Keratinocyte (primary cell): Measurements from ENCODE around the gene TRIP11. TPM values are rescaled to one million over a fixed set of nuclear protein-coding genes. Genes with fewer than 3 reads are reported as not detected.

Source experiments
- DNase-seq: peaks from one replicate; pipeline ENCODE4 v3.0.0-alpha.2; 2011; ENCODE audit warnings: low read depth, missing footprints, low spot score
- FAIRE-seq: peaks from 2 replicates; lab custom pipeline; 2011; peaks lifted over from hg19 to GRCh38; lab: Jason Lieb, UNC
- H2AFZ ChIP-seq: 2 replicates; pipeline ENCODE4 v1.6.0; 2012; ENCODE audit warnings: low read length, control low read depth, inconsistent platforms; ENCODE audit not compliant: control insufficient read depth
- H3K27ac ChIP-seq: 2 replicates; pipeline ENCODE4 v1.5.1; 2011; ENCODE audit warnings: low read length; ENCODE audit not compliant: control insufficient read depth, insufficient read depth
- H3K27me3 ChIP-seq: 3 replicates; pipeline ENCODE4 v1.6.0; 2011; ENCODE audit warnings: low read length; ENCODE audit not compliant: control insufficient read depth, insufficient read depth; ENCODE audit errors: extremely low read depth
- H3K36me3 ChIP-seq, 2 experiments: 2 replicates in 1 of 2; 3 replicates in 1 of 2; pipeline ENCODE4 v1.5.1; 2011; ENCODE audit warnings: low read length in 2 of 2, mild to moderate bottlenecking in 1 of 2; ENCODE audit not compliant: control insufficient read depth in 2 of 2, insufficient read depth in 2 of 2; ENCODE audit errors: extremely low read depth in 1 of 2
- H3K4me1 ChIP-seq: 3 replicates; pipeline ENCODE4 v1.5.1; 2011; ENCODE audit warnings: low read length; ENCODE audit not compliant: control insufficient read depth, insufficient read depth; ENCODE audit errors: extremely low read depth
- H3K4me2 ChIP-seq: 3 replicates; pipeline ENCODE4 v1.6.0; 2011; ENCODE audit warnings: low read depth, low read length; ENCODE audit not compliant: control insufficient read depth, insufficient read depth; ENCODE audit errors: extremely low read depth
- H3K4me3 ChIP-seq, 3 experiments: fragments of 200-600 bp in 1 of 3; sonication (generic) in 1 of 3; 2 replicates in 2 of 3; 3 replicates in 1 of 3; pipeline ENCODE4 v1.5.1; 2011 to 2016; ENCODE audit warnings: low read length in 3 of 3, mild to moderate bottlenecking in 3 of 3, control low read depth in 2 of 3, inconsistent platforms in 1 of 3, low read depth in 1 of 3, mixed read lengths in 1 of 3, mixed run types in 1 of 3, moderate library complexity in 1 of 3; ENCODE audit not compliant: control insufficient read depth in 2 of 3, insufficient read depth in 2 of 3; ENCODE audit errors: extremely low read depth in 1 of 3
- H3K79me2 ChIP-seq: 2 replicates; pipeline ENCODE4 v1.6.0; 2012; ENCODE audit warnings: low read length; ENCODE audit not compliant: control insufficient read depth, insufficient read depth
- H3K9ac ChIP-seq: 3 replicates; pipeline ENCODE4 v1.6.0; 2011; ENCODE audit warnings: low read length; ENCODE audit not compliant: control insufficient read depth, insufficient read depth; ENCODE audit errors: extremely low read depth
- H3K9me1 ChIP-seq: 3 replicates; pipeline ENCODE4 v1.6.0; 2011; ENCODE audit warnings: low read length; ENCODE audit not compliant: control insufficient read depth, insufficient read depth; ENCODE audit errors: extremely low read depth
- H3K9me3 ChIP-seq: 2 replicates; pipeline ENCODE4 v1.5.1; 2012; ENCODE audit warnings: low read depth, low read length; ENCODE audit not compliant: control insufficient read depth
- H4K20me1 ChIP-seq: 3 replicates; pipeline ENCODE4 v1.6.0; 2011; ENCODE audit warnings: low read length; ENCODE audit not compliant: control insufficient read depth, insufficient read depth; ENCODE audit errors: extremely low read depth
- EZH2 ChIP-seq: IDR thresholded peaks from one replicate; pipeline ENCODE4 v1.6.1; 2012; ENCODE audit warnings: inconsistent platforms, mild to moderate bottlenecking, low read length, moderate library complexity
- dilution Hi-C: fragments of 300-500 bp; cut with MboI; formaldehyde crosslinking; loops from one replicate; pipeline ENCODE4 v1.7.0; 2020; ENCODE audit warnings: low sequenced_read_pairs; ENCODE audit not compliant: extremely low pct_ligation_motif_present
- polyA plus RNA-seq, 5 experiments: library from polyadenylated mRNA; depleted of rRNA in 3 of 5; stranded (reverse) in 3 of 5; stranded (forward) in 1 of 5; unstranded in 1 of 5; fragments of >200 nt; gene quantifications; 1 replicate in 1 of 5; 2 replicates in 3 of 5; 3 replicates in 1 of 5; pipeline versions ENCODE4 v1.2.1 to v1.2.3, GENCODE V29; 2011 to 2012; ENCODE audit warnings: missing spikeins in 2 of 5, low read depth in 1 of 5, low replicate concordance in 1 of 5
- TF ChIP-seq, protein P1 (sequence below), 3 experiments: IDR thresholded peaks in 1 of 3; conservative IDR thresholded peaks in 1 of 3; optimal IDR thresholded peaks in 1 of 3; 2 replicates in 2 of 3; 3 replicates in 1 of 3; pipeline versions ENCODE3 to v1.5.1; 2011; ENCODE audit warnings: low read length in 3 of 3, mild to moderate bottlenecking in 3 of 3, moderate library complexity in 2 of 3, control low read depth in 1 of 3, inconsistent platforms in 1 of 3; ENCODE audit not compliant: insufficient read depth in 2 of 3; ENCODE audit errors: extremely low read depth in 1 of 3

TRIP11 gene
- polyA plus RNA-seq, 1 donor (not counting 4 experiments of a cell fraction or from before 2014, with no cell fraction given) = 25.3 TPM

DNA sequence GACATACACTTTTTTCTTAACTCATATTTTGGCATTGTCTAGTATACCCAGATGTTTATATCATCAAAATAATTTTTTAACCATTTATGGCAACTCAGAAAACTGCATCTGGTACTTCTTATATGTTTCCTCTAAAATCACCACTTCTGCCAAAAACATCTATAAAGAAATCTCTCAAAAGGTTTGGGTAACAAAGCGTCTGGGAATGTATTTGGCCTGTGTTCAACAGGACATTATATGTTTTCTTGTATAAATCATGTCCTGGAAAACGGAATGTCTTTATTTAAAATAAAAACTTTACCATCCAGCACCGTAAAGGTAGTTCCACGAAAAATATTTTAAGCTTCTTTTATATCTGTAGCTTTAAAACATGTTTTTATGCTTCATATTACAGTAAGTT is 56.3 kb downstream of the TRIP11 start:
- H3K4me2 ChIP-seq = no peak overlapping the region
- peaks cover 3% of the 10 kb centered on the region for H3K79me2 ChIP-seq
- no peaks in the 10 kb centered on the region for H3K9me1 ChIP-seq
- TF ChIP-seq, protein P1, sequence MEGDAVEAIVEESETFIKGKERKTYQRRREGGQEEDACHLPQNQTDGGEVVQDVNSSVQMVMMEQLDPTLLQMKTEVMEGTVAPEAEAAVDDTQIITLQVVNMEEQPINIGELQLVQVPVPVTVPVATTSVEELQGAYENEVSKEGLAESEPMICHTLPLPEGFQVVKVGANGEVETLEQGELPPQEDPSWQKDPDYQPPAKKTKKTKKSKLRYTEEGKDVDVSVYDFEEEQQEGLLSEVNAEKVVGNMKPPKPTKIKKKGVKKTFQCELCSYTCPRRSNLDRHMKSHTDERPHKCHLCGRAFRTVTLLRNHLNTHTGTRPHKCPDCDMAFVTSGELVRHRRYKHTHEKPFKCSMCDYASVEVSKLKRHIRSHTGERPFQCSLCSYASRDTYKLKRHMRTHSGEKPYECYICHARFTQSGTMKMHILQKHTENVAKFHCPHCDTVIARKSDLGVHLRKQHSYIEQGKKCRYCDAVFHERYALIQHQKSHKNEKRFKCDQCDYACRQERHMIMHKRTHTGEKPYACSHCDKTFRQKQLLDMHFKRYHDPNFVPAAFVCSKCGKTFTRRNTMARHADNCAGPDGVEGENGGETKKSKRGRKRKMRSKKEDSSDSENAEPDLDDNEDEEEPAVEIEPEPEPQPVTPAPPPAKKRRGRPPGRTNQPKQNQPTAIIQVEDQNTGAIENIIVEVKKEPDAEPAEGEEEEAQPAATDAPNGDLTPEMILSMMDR (optimal IDR thresholded peaks at IDR 0.05 in 1 of 3, IDR thresholded peaks at IDR 0.05 in 1 of 3, conservative IDR thresholded peaks at IDR 0.05 in 1 of 3; ENCODE audit: extremely low read depth in 1 of 3, insufficient read depth in 2 of 3, low read length in 3 of 3) = no peak
- TF ChIP-seq EZH2 = no peak
- H2AFZ ChIP-seq = no peak overlapping the region
- no peak overlapping the region for H3K4me3 ChIP-seq
- no peak for DNase-seq
- peaks cover 9 to 10% of the 10 kb centered on the region in 2 experiments for H3K36me3 ChIP-seq
- peaks cover 13% of the 10 kb centered on the region for H3K4me1 ChIP-seq
- no peaks in the 10 kb centered on the region for H4K20me1 ChIP-seq
- no peaks in the 10 kb centered on the region for H3K27me3 ChIP-seq
- H3K9ac ChIP-seq = no peak overlapping the region
- dilution Hi-C loops = no loop called here
- no peaks in the 10 kb centered on the region for H3K9me3 ChIP-seq
- no peak for FAIRE-seq
- H3K27ac ChIP-seq = no peak overlapping the region

DNA sequence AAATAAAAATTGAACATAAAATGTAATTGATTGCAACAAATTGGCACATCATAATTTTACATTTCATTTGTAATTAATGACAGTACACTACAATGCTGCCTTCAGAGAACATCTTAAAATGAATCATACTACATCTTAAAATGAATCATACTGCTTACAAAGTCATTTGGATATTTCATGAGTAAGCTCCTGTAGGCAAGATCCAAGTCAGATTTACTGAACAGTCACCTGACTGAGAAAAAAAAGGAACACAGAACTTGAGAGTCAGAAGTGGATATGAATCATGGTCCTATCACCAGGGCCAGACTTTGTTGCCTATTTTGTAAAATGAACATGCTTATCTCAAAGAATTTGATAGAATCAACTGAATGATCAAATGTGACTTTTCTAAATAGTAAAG is 59.7 kb downstream of the TRIP11 start:
- Histone ChIP-seq H3K9ac (no peak overlapping the region), H3K9me3 (no peaks in the 10 kb centered on the region), H3K4me2 (peak overlapping the region; percentile 37), H3K4me3 (no peak overlapping the region), H3K79me2 (peaks cover 3% of the 10 kb centered on the region), H3K4me1 (peaks cover 13% of the 10 kb centered on the region), H2AFZ (peak overlapping the region; percentile 33), H3K27ac (peak overlapping the region; percentile 79), H3K27me3 (no peaks in the 10 kb centered on the region), H3K36me3 (peaks cover 0 to 2% of the 10 kb centered on the region in 2 experiments), H4K20me1 (no peaks in the 10 kb centered on the region), H3K9me1 (no peaks in the 10 kb centered on the region)
- TF ChIP-seq, protein P1 (optimal IDR thresholded peaks at IDR 0.05 in 1 of 3, IDR thresholded peaks at IDR 0.05 in 1 of 3, conservative IDR thresholded peaks at IDR 0.05 in 1 of 3; ENCODE audit: extremely low read depth in 1 of 3, insufficient read depth in 2 of 3, low read length in 3 of 3) = no peak
- TF ChIP-seq EZH2 = no peak
- DNase-seq (peak; percentile 79), FAIRE-seq (peak; percentile 87)
- dilution Hi-C loops = no loop called here
